Aorta (tissue), 5 donors: ENCODE data around the gene PNLIPRP2. TPM values are rescaled to one million over a fixed set of nuclear protein-coding genes. Genes with fewer than 3 reads are reported as not detected.

Experiments used
- ATAC-seq: fragments of 200-7000 bp; cut with Tn5 transposase; one replicate; pipeline ENCODE4 v1.9.1; 2022; ENCODE audit warnings: moderate library complexity; ENCODE audit not compliant: low FRiP score
- DNase-seq, 2 donors: peaks; one replicate each; pipeline ENCODE4 v3.0.0-alpha.2; 2020
- H3K27ac ChIP-seq, 2 donors: one replicate each; pipeline ENCODE4 v1.5.1; 2013; ENCODE audit warnings: low read length in 2 of 2, mild to moderate bottlenecking in 2 of 2, moderate library complexity in 2 of 2, control low read depth in 1 of 2, inconsistent platforms in 1 of 2, low read depth in 1 of 2
- H3K27me3 ChIP-seq, 2 donors: one replicate each; pipeline ENCODE4 v1.6.1; 2013; ENCODE audit warnings: control low read depth in 1 of 2, low read length in 1 of 2, mild to moderate bottlenecking in 1 of 2, moderate library complexity in 1 of 2; ENCODE audit not compliant: insufficient read depth in 2 of 2, control insufficient read depth in 1 of 2
- H3K36me3 ChIP-seq, 2 donors: one replicate each; pipeline ENCODE4 v1.6.1; 2013; ENCODE audit warnings: control low read depth in 1 of 2, low read length in 1 of 2, mild to moderate bottlenecking in 1 of 2; ENCODE audit not compliant: insufficient read depth in 2 of 2, control insufficient read depth in 1 of 2
- H3K4me1 ChIP-seq, 2 donors: one replicate each; pipeline ENCODE4 v1.6.1; 2013; ENCODE audit warnings: low read length in 2 of 2, control low read depth in 1 of 2, mild to moderate bottlenecking in 1 of 2, moderate library complexity in 1 of 2; ENCODE audit not compliant: insufficient read depth in 2 of 2, control insufficient read depth in 1 of 2
- H3K4me3 ChIP-seq, 2 donors: one replicate each; pipeline ENCODE4 v1.5.1; 2013; ENCODE audit warnings: low read length in 2 of 2, control low read depth in 1 of 2, mild to moderate bottlenecking in 1 of 2
- H3K9me3 ChIP-seq: one replicate; pipeline ENCODE4 v1.6.1; 2013; ENCODE audit warnings: mild to moderate bottlenecking, low read length; ENCODE audit not compliant: control insufficient read depth
- WGBS, 2 donors: extraction: QIAGEN DNeasy Blood & Tissue Kit; methylation state at CpG; one replicate each; pipeline ENCODE4 v1.1.7; 2013; 5-methylcytosine and 5-hydroxymethylcytosine counted together
- intact Hi-C, 2 donors: fragments of 100-400 bp; cut with DNase I; formaldehyde crosslinking; loops; one replicate each; pipeline versions ENCODE4 v1.14.2 to v1.15.0; 2022
- polyA plus RNA-seq, 2 donors: library from polyadenylated mRNA; stranded (reverse); fragments of 200-250 nt; gene quantifications; one replicate each; pipeline ENCODE4 v1.2.3, GENCODE V29; 2013
- total RNA-seq, 2 donors: library from RNA; stranded (reverse); fragmentation: NEBNext Ultra II Directional; extraction: Animal tissue kit (Norgen Biotek cat#: 25700); gene quantifications; one replicate each; pipeline ENCODE4 v1.2.1, GENCODE V29; 2021
- donor health status: healthy with polysubstance abuse.
- donor health status: Bipolar disorder and iron deficiency.
- donor health status: DM: no; HTN: no; CAD: no.
- donor health status: DM: no; HTN: no; CAD: no.
- donor health status: DM: yes; HTN: yes; CAD: no.

The PNLIPRP2 gene
- total and polyA plus RNA-seq, 4 donors: 0.77 to 4.3 (median 1.2) TPM; not detected in 1

GRCh38 chr10:116676118-116676517, 55.4 kb downstream of the PNLIPRP2 start:
- Histone ChIP-seq H3K36me3 (peaks cover 0 to 2% of the 10 kb centered on the region in 2 donors), H3K4me3 (no peak overlapping the region), H3K27me3 (no peaks in the 10 kb centered on the region), H3K4me1 (no peaks in the 10 kb centered on the region), H3K9me3 (no peaks in the 10 kb centered on the region), H3K27ac (no peak overlapping the region)
- intact Hi-C loops: no loop called here
- DNase-seq (no peak), ATAC-seq (no peak)
- 91 to 92% methylated on average over 11 of the region's 11 CpGs for WGBS, 2 donors

- Histone ChIP-seq H3K36me3 (peaks cover 0 to 2% of the 10 kb centered on the region in 2 donors), H3K4me1 (no peaks in the 10 kb centered on the region), H3K27ac (no peak overlapping the region), H3K9me3 (no peaks in the 10 kb centered on the region), H3K27me3 (no peaks in the 10 kb centered on the region), H3K4me3 (no peak overlapping the region)
- WGBS, 2 donors: 81 to 89% methylated on average over 8 of the region's 8 CpGs
- DNase-seq: no peak
- ATAC-seq: no peak
- intact Hi-C loops: no loop called here
Observed at GRCh38 chr10:116676633-116677032, 55.9 kb downstream of the PNLIPRP2 start.

- ATAC-seq: no peak
- peaks cover 0 to 2% of the 10 kb centered on the region in 2 donors for H3K36me3 ChIP-seq
- WGBS, 2 donors: 96% methylated on average over 15 of the region's 15 CpGs
Observed at GRCh38 chr10:116679351-116679750, 58.6 kb downstream of the PNLIPRP2 start.

GRCh38 chr10:116683166-116683565, 62.4 kb downstream of the PNLIPRP2 start:
- Histone ChIP-seq H3K27ac (no peak overlapping the region), H3K36me3 (no peaks in the 10 kb centered on the region), H3K4me1 (no peaks in the 10 kb centered on the region), H3K9me3 (no peaks in the 10 kb centered on the region), H3K27me3 (no peaks in the 10 kb centered on the region), H3K4me3 (no peak overlapping the region)
- intact Hi-C loops: loop anchor here (1.0 to 5.0 kb wide), 3 partner anchors 84 to 104 kb away; no protein-coding TSS in a partner anchor
- ATAC-seq (no peak), DNase-seq (no peak)
- WGBS, 2 donors: 94 to 97% methylated on average over 9 of the region's 9 CpGs

More at GRCh38 chr10:116679351-116679750, 58.6 kb downstream of the PNLIPRP2 start:
- Histone ChIP-seq H3K9me3 (no peaks in the 10 kb centered on the region), H3K4me3 (no peak overlapping the region), H3K4me1 (no peaks in the 10 kb centered on the region), H3K27me3 (no peaks in the 10 kb centered on the region), H3K27ac (no peak overlapping the region)
- intact Hi-C loops: no loop called here
- no peak for DNase-seq

- Histone ChIP-seq H3K36me3 (no peaks in the 10 kb centered on the region), H3K9me3 (no peaks in the 10 kb centered on the region), H3K4me1 (no peaks in the 10 kb centered on the region), H3K27me3 (no peaks in the 10 kb centered on the region), H3K4me3 (no peak overlapping the region), H3K27ac (no peak overlapping the region)
- no peak for ATAC-seq
- no peak for DNase-seq
- 85 to 88% methylated on average over 11 of the region's 11 CpGs for WGBS, 2 donors
- intact Hi-C loops: loop anchor here (1.0 to 5.0 kb wide), 3 partner anchors 83 to 103 kb away; no protein-coding TSS in a partner anchor
Observed at GRCh38 chr10:116683821-116684220, 63.1 kb downstream of the PNLIPRP2 start.

- H3K4me1 ChIP-seq: no peaks in the 10 kb centered on the region
- intact Hi-C loops: loop anchor here (5.0 kb wide), 3 partner anchors 83 to 498 kb away; no protein-coding TSS in a partner anchor
- ATAC-seq (no peak), DNase-seq (no peak)
- no peaks in the 10 kb centered on the region for H3K36me3 ChIP-seq
- no peaks in the 10 kb centered on the region for H3K27me3 ChIP-seq
- no peaks in the 10 kb centered on the region for H3K9me3 ChIP-seq
- H3K4me3 ChIP-seq: no peak overlapping the region
- WGBS, 2 donors: 90 to 91% methylated on average over 5 of the region's 5 CpGs
- H3K27ac ChIP-seq: no peak overlapping the region
Observed at GRCh38 chr10:116684781-116685180, 64.0 kb downstream of the PNLIPRP2 start.

GRCh38 chr10:116685807-116686206, 65.1 kb downstream of the PNLIPRP2 start:
- H3K27ac ChIP-seq: no peak overlapping the region
- DNase-seq (no peak), ATAC-seq (no peak)
- intact Hi-C loops: loop anchor here (5.0 kb wide), 2 partner anchors 476 to 496 kb away; no protein-coding TSS in a partner anchor
- no peaks in the 10 kb centered on the region for H3K27me3 ChIP-seq
- no peaks in the 10 kb centered on the region for H3K9me3 ChIP-seq
- 96 to 98% methylated on average over 6 of the region's 6 CpGs for WGBS, 2 donors
- H3K4me1 ChIP-seq: no peaks in the 10 kb centered on the region
- H3K4me3 ChIP-seq: no peak overlapping the region
- no peaks in the 10 kb centered on the region for H3K36me3 ChIP-seq

GRCh38 chr10:116686632-116687031, 65.9 kb downstream of the PNLIPRP2 start:
- H3K4me3 ChIP-seq: no peak overlapping the region
- no peaks in the 10 kb centered on the region for H3K4me1 ChIP-seq
- H3K27ac ChIP-seq: no peak overlapping the region
- H3K27me3 ChIP-seq: no peaks in the 10 kb centered on the region
- H3K9me3 ChIP-seq: no peaks in the 10 kb centered on the region
- no peak for DNase-seq
- no peaks in the 10 kb centered on the region for H3K36me3 ChIP-seq
- intact Hi-C loops: loop anchor here (5.0 kb wide), 2 partner anchors 476 to 496 kb away; no protein-coding TSS in a partner anchor
- WGBS, 2 donors: 96 to 100% methylated on average over 2 to 3 of the region's 3 CpGs
- ATAC-seq: no peak

GRCh38 chr10:116687633-116688032, 66.9 kb downstream of the PNLIPRP2 start:
- H3K27me3 ChIP-seq: no peaks in the 10 kb centered on the region
- WGBS, 2 donors: 47 to 51% methylated on average over 6 of the region's 6 CpGs
- DNase-seq: no peak
- H3K27ac ChIP-seq: no peak overlapping the region
- ATAC-seq: no peak
- H3K4me1 ChIP-seq: no peaks in the 10 kb centered on the region
- no peaks in the 10 kb centered on the region for H3K36me3 ChIP-seq
- H3K4me3 ChIP-seq: no peak overlapping the region
- intact Hi-C loops: loop anchor here (2.0 to 5.0 kb wide), 3 partner anchors 45 to 495 kb away; no protein-coding TSS in a partner anchor
- H3K9me3 ChIP-seq: no peaks in the 10 kb centered on the region
